Hepatocyte (in vitro differentiated cells): ENCODE results near the gene SEPSECS.

Experiments
- CTCF ChIP-seq: fragments of 200-600 bp; sonication (generic); IDR thresholded peaks from 2 replicates; pipeline ENCODE4 v1.5.1; 2016; ENCODE audit warnings: antibody characterized with exemption, mild to moderate bottlenecking; ENCODE audit not compliant: poor library complexity
- EZH2 ChIP-seq: fragments of 200-600 bp; sonication (generic); IDR thresholded peaks from 2 replicates; pipeline ENCODE4 v1.6.1; 2016; ENCODE audit warnings: antibody characterized with exemption, mild to moderate bottlenecking, borderline replicate concordance

GRCh38 chr4:25177147-25177546 lies 16.9 kb upstream of the SEPSECS start:
- TF ChIP-seq EZH2 (no peak), CTCF (no peak)
